GM12891 (cell line): Measurements from ENCODE around the gene CYB5R2.

ENCODE experiments used
- POLR2A ChIP-seq: IDR thresholded peaks from 2 replicates; pipeline ENCODE4 v1.6.1; 2011; ENCODE audit warnings: low read depth, low read length, control low read depth
- SPI1 ChIP-seq: IDR thresholded peaks from 2 replicates; pipeline ENCODE4 v1.6.1; 2011; ENCODE audit warnings: low read depth, low read length, control low read depth

DNA sequence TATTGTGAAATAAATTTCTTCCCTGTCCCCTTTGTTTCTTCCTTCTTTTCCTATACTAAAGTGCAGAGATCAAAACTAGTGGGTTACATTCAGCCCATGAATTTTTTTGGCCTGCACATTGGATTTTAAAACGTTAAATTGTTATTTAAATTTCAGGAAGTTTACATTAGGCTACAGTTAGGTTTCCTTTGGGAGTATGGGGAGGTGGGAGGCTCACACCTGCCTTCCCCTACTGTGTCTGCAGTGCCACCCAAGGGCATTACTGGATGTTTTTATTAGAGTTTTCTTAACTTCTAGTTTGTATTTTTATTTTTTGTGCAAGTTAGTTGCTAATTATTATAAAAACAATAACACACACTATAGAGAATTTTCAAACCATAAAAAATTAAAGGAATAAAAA, 51.7 kb downstream of the CYB5R2 start:
- TF ChIP-seq POLR2A (no peak), SPI1 (no peak)
